Activated CD4-positive, CD25-positive, alpha-beta regulatory T cell treated with anti-CD3 and anti-CD28 coated beads, Interleukin-2, amount 50 U/mL, for 72 hours (primary cell): ENCODE measurements around the gene ZFR.
A peak's percentile ranks its signal among the peaks of the same experiment; 100 is the strongest.
"Not testable (repeated sequence)": the region's sequence is repeated elsewhere in the genome, so short reads cannot be mapped to it uniquely, and the experiment has no call there.

Experiments
- DNase-seq: peaks from one replicate; pipeline ENCODE4 v3.0.0; 2021

The ZFR gene

GRCh38 chr5:32319392-32319791, 125.1 kb downstream of the ZFR start:
- no peak for DNase-seq

- DNase-seq, result no peak
Observed at GRCh38 chr5:32317041-32317440, 127.5 kb downstream of the ZFR start.

- DNase-seq, result no peak
Observed at GRCh38 chr5:32315221-32316014, 129.1 kb downstream of the ZFR start.

GRCh38 chr5:32314658-32315057, 129.9 kb downstream of the ZFR start:
- no peak for DNase-seq

DNA sequence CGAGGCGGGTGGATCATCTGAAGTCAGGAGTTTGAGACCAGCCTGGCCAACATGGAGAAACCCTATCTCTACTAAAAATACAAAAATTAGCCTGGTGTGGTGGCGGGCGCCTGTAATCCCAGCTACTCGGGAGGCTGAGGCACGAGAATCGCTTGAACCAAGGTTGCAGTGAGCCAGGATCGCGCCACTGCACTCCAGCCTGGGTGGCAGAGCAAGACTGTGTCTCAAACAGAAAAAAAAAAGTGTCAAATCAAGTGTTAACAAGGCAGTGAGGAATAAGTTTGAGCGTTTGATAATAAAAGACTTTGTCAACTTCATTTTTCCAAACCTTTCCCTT, 130.4 kb downstream of the ZFR start:
- not testable (repeated sequence) for DNase-seq

GRCh38 chr5:32312595-32313332, 131.8 kb downstream of the ZFR start, which contains the start of gene MTMR12:
Gene MTMR12, minus strand, starts transcription at chr5:32312939. Its CDS starts 101 bp downstream, at chr5:32312838.
- peak; percentile 100 for DNase-seq

DNA sequence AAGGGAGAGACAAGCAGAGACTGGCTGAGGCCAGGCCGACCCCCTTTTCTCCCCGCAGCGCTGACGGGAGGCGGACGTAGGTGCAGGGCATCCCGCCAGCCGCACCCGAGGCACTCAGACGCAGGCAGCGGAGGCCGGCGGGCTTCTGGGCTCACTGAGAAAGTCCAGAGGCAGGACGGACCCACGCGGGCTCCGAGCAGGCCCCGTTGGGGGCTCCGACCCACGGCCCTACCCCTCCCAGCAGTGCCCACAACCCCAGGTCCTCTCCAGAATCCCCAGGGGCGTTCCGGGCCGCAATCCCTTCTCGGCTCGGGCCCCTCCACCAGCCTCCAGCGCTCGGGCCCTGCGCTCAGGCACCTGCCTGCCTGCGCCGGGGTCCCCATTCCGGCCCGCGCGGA, 132.3 kb downstream of the ZFR start:
- DNase-seq, result peak; percentile 66

- DNase-seq, result no peak
Observed at GRCh38 chr5:32311404-32312196, 132.9 kb downstream of the ZFR start.

- no peak for DNase-seq
Observed at GRCh38 chr5:32309761-32310160, 134.8 kb downstream of the ZFR start.

- no peak for DNase-seq
Observed at GRCh38 chr5:32308946-32309345, 135.6 kb downstream of the ZFR start.

- no peak for DNase-seq
Observed at GRCh38 chr5:32307769-32308194, 136.8 kb downstream of the ZFR start.

- DNase-seq, result no peak
Observed at GRCh38 chr5:32304622-32305021, 139.9 kb downstream of the ZFR start.
